ENCODE data around the gene ZSCAN21. TPM values are rescaled to one million over a fixed set of nuclear protein-coding genes. Genes with fewer than 3 reads are reported as not detected.

ZSCAN21 gene
- total RNA-seq, result 11.3 and 19.2 TPM in 2 replicates

DNA sequence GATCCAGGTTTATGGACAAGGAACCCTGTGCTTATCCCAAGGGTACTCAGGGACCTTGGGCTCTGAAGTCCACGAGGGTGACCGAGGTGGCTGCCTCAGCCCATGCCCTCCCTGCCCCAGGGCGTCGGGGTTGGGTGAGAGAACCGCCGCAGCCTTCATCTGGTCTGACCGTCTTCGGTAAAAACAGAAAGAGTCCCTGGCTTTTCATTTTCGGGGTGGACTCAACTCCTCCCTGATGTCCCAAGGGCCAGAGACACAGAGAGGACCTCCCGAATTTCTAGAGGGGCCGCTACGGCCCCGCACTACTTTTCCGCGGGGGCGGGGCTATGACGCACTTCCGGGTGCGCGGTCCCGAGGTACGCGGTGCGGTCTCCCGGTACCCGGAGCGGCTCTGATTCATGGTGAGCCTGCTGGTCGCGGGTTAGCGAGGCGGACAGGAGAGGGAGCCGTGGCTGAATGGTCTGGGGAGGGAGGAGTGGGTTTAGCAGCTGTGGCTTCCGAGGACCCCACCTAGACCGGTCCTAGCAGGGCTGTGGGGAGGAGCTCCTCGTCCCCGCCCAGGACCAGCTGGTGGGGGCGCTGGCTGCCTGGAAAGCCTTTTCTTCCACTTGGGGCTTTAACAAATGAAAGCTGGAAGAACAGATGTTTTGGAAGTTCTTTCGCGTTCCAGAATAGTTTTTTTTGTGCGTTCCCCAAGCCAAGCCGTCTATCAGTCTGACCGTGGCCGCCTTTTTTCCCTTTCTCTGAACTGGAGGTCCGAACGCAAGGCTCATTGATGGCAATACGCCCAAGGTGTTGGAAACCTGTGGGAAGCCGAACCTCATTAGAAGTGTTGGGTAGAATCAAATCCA lies at the start of gene ZSCAN21:
TSS of gene ZSCAN21 (plus strand) at position 334 of the 851 bp plus-strand sequence. CDS start 7,233 bp downstream, outside the sequence.

DNA sequence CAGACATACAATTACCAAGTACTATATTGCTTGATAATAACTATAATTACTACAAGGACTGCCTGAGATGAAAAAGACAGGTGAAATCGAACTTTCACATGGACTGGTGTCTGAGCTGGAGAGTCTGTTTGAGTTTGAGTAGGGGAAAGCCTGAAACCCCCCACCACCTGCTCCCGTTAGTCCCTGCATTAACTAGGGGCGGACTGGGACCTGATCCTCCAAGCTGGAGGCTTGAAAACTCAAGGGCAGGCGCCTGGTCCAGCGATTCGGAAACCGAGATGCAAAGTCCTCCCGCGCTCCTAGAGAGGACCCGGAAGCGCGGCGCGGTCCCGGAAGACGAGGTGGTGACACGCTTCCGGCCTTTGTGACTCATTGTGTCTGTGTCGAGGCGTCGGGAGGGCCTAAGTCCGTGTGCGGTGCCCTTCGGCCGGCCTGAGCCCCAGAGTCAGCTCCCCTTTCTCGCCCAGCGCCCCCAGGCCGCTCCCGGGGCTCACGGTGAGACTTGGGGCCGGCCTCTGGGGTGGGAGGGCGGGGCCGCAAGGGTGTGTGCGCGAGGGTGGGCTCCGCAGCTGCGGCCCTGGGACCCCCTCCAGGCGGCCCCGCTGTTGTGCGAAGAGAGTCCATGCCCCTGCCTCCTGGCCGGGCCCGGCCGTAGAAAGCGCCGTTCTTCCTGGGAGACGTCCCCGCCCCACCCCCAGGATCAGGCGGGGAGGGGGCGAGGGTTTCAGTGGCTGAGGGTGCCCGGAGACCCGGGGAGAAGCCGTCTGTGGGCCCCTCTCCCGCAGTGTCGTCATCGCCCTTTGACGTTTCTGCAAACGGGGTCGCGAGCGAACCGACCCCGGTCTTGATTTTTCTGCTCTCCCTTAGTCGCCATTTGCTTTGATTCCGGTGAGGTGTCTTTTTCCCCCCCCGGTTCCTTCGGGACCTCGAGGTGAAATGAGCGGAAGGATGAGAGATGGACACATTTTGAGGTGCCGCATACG lies 34.1 kb upstream of the ZSCAN21 start, which contains the start of gene ZKSCAN1:
TSS of gene ZKSCAN1 (plus strand) at position 365 of the 983 bp plus-strand sequence. CDS start 7,911 bp downstream, outside the sequence.

DNA sequence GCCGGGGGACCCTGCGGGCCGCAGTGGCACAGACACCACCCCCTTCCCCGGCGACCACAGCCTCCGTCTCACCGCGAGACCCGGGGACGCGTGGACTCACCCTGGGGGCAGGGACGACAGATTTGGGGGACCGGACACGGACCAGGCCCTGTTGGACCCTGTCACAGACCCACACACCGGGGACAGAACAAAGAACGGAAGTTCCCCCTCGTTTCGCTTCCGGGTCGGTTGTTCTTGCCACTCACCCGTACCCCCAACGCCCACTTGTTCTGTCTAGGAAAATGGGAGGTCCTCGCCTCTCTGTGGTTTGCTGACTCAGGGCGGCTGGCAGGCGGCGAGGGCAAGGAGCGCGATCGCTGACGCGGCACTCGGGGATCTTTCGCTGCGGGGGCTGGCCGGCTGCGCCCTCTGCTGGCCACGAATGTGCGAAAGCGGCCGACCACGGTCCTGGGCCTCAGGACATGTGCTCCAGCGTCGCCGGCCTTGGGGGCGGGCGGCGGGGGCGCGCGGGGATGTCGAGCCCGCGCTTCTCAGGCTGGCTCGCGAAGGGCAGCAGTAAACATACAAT lies 32.0 kb downstream of the ZSCAN21 start, which contains the start of gene ZNF3:
TSS of gene ZNF3 (minus strand) at position 189 of the 568 bp plus-strand sequence. CDS start 4,366 bp downstream, outside the sequence.

DNA sequence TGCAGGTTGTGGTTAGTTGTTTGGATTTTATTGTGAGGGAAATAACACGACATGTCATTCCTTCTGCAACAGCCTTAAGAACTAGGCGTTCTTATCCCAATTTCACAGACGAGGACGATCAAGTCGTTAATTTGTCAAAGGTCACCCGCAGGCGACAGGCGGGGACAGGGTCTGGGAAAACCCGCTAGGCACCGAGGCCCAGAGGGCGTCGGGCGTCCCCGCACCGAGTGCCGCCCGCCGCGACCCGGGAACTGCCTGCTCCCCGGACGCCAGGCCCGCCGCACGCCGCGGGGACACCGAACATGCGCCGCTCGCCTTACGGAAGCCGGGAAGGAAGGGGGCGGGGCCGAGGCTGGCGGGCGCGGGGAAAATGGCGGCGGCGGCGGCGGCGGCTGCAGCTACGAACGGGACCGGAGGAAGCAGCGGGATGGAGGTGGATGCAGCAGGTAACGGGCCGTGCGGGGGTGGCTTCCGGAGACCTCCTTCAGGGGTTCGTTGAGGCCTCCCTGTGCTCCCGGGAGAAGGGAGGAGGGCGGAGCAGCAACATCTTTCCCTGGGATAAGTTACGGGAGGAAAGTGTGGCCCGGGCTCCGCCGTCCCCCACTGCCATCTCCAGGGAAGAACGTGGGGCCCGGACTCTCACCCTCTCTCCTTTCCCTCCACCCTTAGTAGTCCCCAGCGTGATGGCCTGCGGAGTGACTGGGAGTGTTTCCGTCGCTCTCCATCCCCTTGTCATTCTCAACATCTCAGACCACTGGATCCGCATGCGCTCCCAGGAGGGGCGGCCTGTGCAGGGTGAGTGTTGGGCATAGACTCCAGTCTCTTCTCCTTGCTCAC lies 39.3 kb downstream of the ZSCAN21 start, which contains the start of gene COPS6:
TSS of gene COPS6 (plus strand) at position 349 of the 837 bp plus-strand sequence. CDS start at position 371, 22 bp downstream.

DNA sequence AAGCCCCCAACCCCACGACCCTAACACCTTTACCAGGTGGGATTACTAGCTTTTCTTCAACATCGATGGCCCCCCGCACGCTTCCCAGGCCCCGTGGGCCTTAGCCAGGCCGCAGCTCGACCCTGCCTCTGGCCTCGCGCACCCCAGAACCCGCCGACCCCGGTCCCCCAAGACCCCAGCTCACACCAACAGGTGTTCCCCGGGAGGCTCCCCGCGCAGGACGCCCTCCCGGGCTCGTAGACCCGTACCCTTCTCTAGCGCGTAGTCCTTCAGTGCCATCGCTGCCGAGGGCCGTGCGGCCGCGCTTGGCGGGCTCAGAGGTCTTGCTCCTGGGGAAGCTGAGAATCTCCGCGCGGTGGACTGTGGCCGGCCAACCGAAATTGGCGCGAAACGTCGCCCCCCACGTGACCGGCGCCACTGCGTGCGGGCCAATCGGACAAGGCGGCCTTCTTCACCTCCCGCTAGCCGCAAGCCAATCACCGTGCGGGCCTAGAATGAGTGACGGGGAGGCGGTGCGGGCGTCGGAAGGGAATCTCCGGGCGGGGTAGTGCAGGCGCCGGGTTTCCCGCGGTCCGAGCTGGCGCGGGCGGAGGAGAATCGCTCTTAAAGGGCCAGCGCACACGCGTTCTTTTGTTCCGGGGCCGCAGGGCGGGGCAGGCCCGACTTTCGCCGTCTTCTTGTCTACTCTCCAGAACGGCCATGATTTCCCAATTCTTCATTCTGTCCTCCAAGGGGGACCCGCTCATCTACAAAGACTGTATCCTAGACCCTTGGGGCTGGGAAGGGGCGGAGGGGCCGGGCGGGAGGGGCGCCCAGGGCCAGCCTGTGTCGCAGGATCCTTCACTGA lies 51.7 kb downstream of the ZSCAN21 start, which contains the start of the genes AP4M1 and MCM7:
TSS of gene AP4M1 (plus strand) at position 628 of the 847 bp plus-strand sequence. CDS start at position 700, 72 bp downstream.
TSS of gene MCM7 (minus strand) at position 382 of the 847 bp plus-strand sequence. CDS start at position 279, 103 bp downstream.

Other genes starting within 250 kb of the ZSCAN21 start
- not detected in 2 replicates for gene CYP3A43, start 221.8 kb upstream of the ZSCAN21 start, total RNA-seq
- not detected in 2 replicates for gene OR2AE1, start 172.7 kb upstream of the ZSCAN21 start, total RNA-seq
- 30.2 and 40.9 TPM in 2 replicates for gene TRIM4, start 130.2 kb upstream of the ZSCAN21 start, total RNA-seq
- gene GJC3, start 120.2 kb upstream of the ZSCAN21 start, total RNA-seq, result not detected in 2 replicates
- gene AZGP1, start 73.7 kb upstream of the ZSCAN21 start, total RNA-seq, result 0.09 and 4.1 TPM in 2 replicates
- gene ZKSCAN1, start 34.2 kb upstream of the ZSCAN21 start, total RNA-seq, result 16.1 and 22.1 TPM in 2 replicates
- gene ZNF3, start 31.9 kb downstream of the ZSCAN21 start, total RNA-seq, result 12.5 and 12.9 TPM in 2 replicates
- 55.5 and 58.3 TPM in 2 replicates for gene COPS6, start 39.2 kb downstream of the ZSCAN21 start, total RNA-seq
- gene MCM7, start 51.6 kb downstream of the ZSCAN21 start, total RNA-seq, result 14.5 and 19.7 TPM in 2 replicates
- gene AP4M1, start 51.9 kb downstream of the ZSCAN21 start, total RNA-seq, result 17.5 and 18.7 TPM in 2 replicates
- gene TAF6, start 69.6 kb downstream of the ZSCAN21 start, total RNA-seq, result 40.3 and 63.7 TPM in 2 replicates
- gene CNPY4, start 69.9 kb downstream of the ZSCAN21 start, total RNA-seq, result 25.0 and 28.7 TPM in 2 replicates
- gene MBLAC1, start 77.2 kb downstream of the ZSCAN21 start, total RNA-seq, result 3.1 and 3.2 TPM in 2 replicates
- 143 and 196 TPM in 2 replicates for gene LAMTOR4, start 99.1 kb downstream of the ZSCAN21 start, total RNA-seq
- gene TRAPPC14, start 108.9 kb downstream of the ZSCAN21 start, total RNA-seq, result 4.2 and 10.3 TPM in 2 replicates
- gene GAL3ST4, start 118.8 kb downstream of the ZSCAN21 start, total RNA-seq, result 2.0 and 4.5 TPM in 2 replicates
- gene GPC2, start 127.6 kb downstream of the ZSCAN21 start, total RNA-seq, result 0.23 and 5.0 TPM in 2 replicates
- 0.17 and 0.23 TPM in 2 replicates for gene STAG3, start 128.1 kb downstream of the ZSCAN21 start, total RNA-seq
- not detected in 2 replicates for gene PVRIG, start 170.2 kb downstream of the ZSCAN21 start, total RNA-seq